Tibial nerve (tissue), 4 donors: ENCODE data around the gene BNC2. TPM values are rescaled to one million over a fixed set of nuclear protein-coding genes. Genes with fewer than 3 reads are reported as not detected.

Experiments used
- DNase-seq, 2 donors: peaks; one replicate each; pipeline ENCODE4 v3.0.0-alpha.2; 2019; ENCODE audit warnings: low spot score in 2 of 2
- H3K27ac ChIP-seq, 4 donors: fragments of 200-600 bp; sonication (generic) in 3 of 4; one replicate each; pipeline ENCODE4 v1.5.1; 2017 to 2019; ENCODE audit warnings: mild to moderate bottlenecking in 1 of 4
- H3K27me3 ChIP-seq, 2 donors: fragments of 200-600 bp; sonication (generic) in 1 of 2; one replicate each; pipeline versions ENCODE4 v1.5.1 to v1.6.0; 2017 to 2019
- H3K36me3 ChIP-seq, 3 donors: fragments of 200-600 bp; sonication (generic); one replicate each; pipeline ENCODE4 v1.5.1; 2018 to 2019
- H3K4me1 ChIP-seq, 4 donors: fragments of 200-600 bp; sonication (generic) in 3 of 4; one replicate each; pipeline ENCODE4 v1.5.1; 2017 to 2019
- H3K4me3 ChIP-seq, 4 donors: fragments of 200-600 bp; sonication (generic) in 3 of 4; one replicate each; pipeline ENCODE4 v1.5.1; 2017 to 2019; ENCODE audit warnings: mild to moderate bottlenecking in 1 of 4, moderate library complexity in 1 of 4
- H3K9me3 ChIP-seq, 4 donors: fragments of 200-600 bp; sonication (generic) in 3 of 4; one replicate each; pipeline ENCODE4 v1.5.1; 2017 to 2019
- EP300 ChIP-seq, 2 donors: sonication (generic); formaldehyde crosslinking; IDR thresholded peaks; one replicate each; pipeline ENCODE4 v1.6.1; 2017; ENCODE audit warnings: antibody characterized with exemption in 2 of 2, mild to moderate bottlenecking in 1 of 2
- POLR2A ChIP-seq, 2 donors: fragments of 450-650 bp; IDR thresholded peaks; one replicate each; pipeline ENCODE4 v1.6.1; 2017; ENCODE audit warnings: antibody characterized with exemption in 2 of 2, mild to moderate bottlenecking in 2 of 2, moderate library complexity in 2 of 2
- WGBS, 2 donors: methylation state at CpG; one replicate each; pipeline ENCODE4 v1.1.5; 2018; 5-methylcytosine and 5-hydroxymethylcytosine counted together
- total RNA-seq, 4 donors: library from RNA; depleted of rRNA; stranded (reverse); fragments of >200 nt; gene quantifications; one replicate each; pipeline ENCODE4 v1.1.0, GENCODE V29; 2016
- TF ChIP-seq, protein P1 (sequence below), 5 experiments: fragments of 200-600 bp in 3 of 5; fragments of 450-650 bp in 2 of 5; sonication (generic) in 3 of 5; IDR thresholded peaks; one replicate each; pipeline ENCODE4 v1.5.1; 2016 to 2019; ENCODE audit warnings: antibody characterized with exemption in 5 of 5, mild to moderate bottlenecking in 3 of 5, moderate library complexity in 2 of 5

Gene BNC2
- total RNA-seq, 4 donors from 2014 or later, result 69.9 to 89.6 (median 88.4) TPM

DNA sequence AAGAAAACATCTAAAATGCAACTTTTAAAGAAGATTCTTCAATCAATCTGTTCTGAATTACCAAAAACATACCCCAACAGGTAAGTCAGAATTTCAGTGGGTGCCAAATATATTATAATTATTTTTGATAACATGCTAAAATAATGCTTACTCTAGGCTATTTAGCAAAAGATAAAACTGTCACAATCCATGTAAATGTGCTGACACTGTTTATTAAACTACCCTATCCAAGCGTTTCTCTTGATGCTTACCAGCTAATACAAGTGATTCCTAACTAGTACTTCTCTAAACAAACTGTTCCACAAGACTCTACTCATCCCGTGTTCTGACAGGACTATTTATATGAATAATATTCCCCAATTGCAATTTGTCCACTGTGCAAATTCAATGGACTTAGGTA, 236.7 kb downstream of the BNC2 start:
- Histone ChIP-seq H3K27ac (no peak overlapping the region), H3K4me1 (peaks cover 0 to 3% (median 0%) of the 10 kb centered on the region in 4 donors), H3K27me3 (no peaks in the 10 kb centered on the region), H3K4me3 (no peak overlapping the region), H3K36me3 (no peaks in the 10 kb centered on the region), H3K9me3 (peaks cover 0 to under 1% (median 0%) of the 10 kb centered on the region in 4 donors)
- TF ChIP-seq POLR2A (IDR thresholded peaks at IDR 0.05), result no peak
- TF ChIP-seq, protein P1, sequence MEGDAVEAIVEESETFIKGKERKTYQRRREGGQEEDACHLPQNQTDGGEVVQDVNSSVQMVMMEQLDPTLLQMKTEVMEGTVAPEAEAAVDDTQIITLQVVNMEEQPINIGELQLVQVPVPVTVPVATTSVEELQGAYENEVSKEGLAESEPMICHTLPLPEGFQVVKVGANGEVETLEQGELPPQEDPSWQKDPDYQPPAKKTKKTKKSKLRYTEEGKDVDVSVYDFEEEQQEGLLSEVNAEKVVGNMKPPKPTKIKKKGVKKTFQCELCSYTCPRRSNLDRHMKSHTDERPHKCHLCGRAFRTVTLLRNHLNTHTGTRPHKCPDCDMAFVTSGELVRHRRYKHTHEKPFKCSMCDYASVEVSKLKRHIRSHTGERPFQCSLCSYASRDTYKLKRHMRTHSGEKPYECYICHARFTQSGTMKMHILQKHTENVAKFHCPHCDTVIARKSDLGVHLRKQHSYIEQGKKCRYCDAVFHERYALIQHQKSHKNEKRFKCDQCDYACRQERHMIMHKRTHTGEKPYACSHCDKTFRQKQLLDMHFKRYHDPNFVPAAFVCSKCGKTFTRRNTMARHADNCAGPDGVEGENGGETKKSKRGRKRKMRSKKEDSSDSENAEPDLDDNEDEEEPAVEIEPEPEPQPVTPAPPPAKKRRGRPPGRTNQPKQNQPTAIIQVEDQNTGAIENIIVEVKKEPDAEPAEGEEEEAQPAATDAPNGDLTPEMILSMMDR (IDR thresholded peaks at IDR 0.05), result no peak
- TF ChIP-seq EP300 (IDR thresholded peaks at IDR 0.05), result no peak
- DNase-seq, result no peak
- 70 to 75% methylated on average over 2 of the region's 2 CpGs for WGBS, 2 donors

DNA sequence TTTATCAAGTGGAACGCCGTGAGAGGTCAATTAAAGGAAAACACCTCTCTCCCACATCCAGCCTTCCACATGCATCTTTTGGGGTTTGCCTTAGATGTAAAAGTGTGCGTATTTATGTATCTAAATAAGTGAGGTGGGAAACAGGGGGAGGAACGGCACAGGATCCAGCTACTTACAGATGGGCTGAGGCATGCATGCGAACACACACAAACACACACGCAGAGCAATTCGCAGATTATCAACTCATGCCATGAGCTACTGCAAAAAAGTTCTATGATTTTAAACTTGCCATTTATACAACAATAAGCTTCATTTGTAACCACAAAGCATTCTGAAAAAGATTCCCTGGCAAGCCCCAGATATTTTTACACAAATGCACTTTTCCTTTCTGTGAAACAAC, 242.1 kb downstream of the BNC2 start:
- WGBS, 2 donors, result 46 to 68% methylated on average over 7 of the region's 7 CpGs

DNA sequence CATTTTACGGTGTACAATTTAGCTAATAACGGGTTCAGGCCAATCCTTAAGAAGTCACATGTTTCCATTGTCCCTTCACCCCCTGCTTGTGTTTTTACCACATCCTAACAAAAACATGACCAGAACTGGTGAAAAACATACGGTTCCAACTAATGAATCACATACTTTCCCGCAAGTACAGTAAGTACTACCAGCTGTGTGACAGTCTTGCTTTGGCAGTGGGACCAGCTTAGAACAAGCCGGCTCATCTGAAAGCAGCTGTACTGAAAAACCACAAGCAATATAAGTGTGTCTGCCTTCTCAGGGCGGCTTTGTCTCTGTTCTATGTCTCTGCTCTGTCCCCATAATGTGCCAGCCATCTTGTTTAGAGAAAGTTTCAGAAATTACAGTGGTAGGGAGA, 242.5 kb downstream of the BNC2 start:
- no peaks in the 10 kb centered on the region for H3K27me3 ChIP-seq
- H3K36me3 ChIP-seq, result no peaks in the 10 kb centered on the region
- H3K4me1 ChIP-seq, result peaks cover 0 to 43% (median 10%) of the 10 kb centered on the region in 4 donors
- TF ChIP-seq, protein P1 (IDR thresholded peaks at IDR 0.05), result no peak
- TF ChIP-seq POLR2A (IDR thresholded peaks at IDR 0.05), result no peak
- peak in 1 of 2 donors; percentile 94 for TF ChIP-seq EP300 (IDR thresholded peaks at IDR 0.05)
- 38 to 44% methylated on average over 6 of the region's 6 CpGs for WGBS, 2 donors
- DNase-seq, result peak in 1 of 2 donors; percentile 52
- H3K9me3 ChIP-seq, result no peaks in the 10 kb centered on the region
- H3K4me3 ChIP-seq, result no peak overlapping the region
- peak overlapping the region in 2 of 4 donors; percentile 54 to 62 for H3K27ac ChIP-seq

More for the DNA sequence above, 242.1 kb downstream of the BNC2 start:
- H3K4me3 ChIP-seq, result no peak overlapping the region
- H3K4me1 ChIP-seq, result peaks cover 0 to 43% (median 10%) of the 10 kb centered on the region in 4 donors
- no peaks in the 10 kb centered on the region for H3K36me3 ChIP-seq
- H3K27me3 ChIP-seq, result no peaks in the 10 kb centered on the region
- TF ChIP-seq POLR2A (IDR thresholded peaks at IDR 0.05) (no peak), EP300 (IDR thresholded peaks at IDR 0.05) (no peak)
- TF ChIP-seq, protein P1 (IDR thresholded peaks at IDR 0.05), result no peak
- H3K27ac ChIP-seq, result peak overlapping the region in 2 of 4 donors; percentile 54 to 62
- DNase-seq, result no peak
- no peaks in the 10 kb centered on the region for H3K9me3 ChIP-seq

DNA sequence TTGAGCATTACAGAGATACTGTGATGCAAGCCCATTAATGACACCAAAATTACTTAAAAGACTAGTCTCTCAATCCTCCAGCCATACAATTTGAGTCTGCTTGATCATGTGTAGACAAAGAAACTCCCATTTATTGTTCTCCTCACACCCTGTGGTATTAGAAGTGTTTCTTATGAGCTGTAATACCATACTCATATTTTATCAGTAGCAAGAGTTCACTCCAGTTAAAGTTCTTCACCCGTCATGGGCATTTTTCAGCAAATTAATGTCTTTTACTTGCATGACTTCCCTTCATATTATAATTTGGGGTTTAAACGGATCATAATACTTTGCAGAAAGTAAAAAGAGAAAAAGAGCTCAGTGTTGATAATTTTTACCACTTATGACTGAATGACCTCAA, 242.9 kb downstream of the BNC2 start:
- Histone ChIP-seq H3K27ac (peak overlapping the region in 2 of 4 donors; percentile 51 to 54), H3K4me3 (no peak overlapping the region), H3K4me1 (peaks cover 0 to 43% (median 10%) of the 10 kb centered on the region in 4 donors), H3K27me3 (no peaks in the 10 kb centered on the region), H3K36me3 (no peaks in the 10 kb centered on the region), H3K9me3 (no peaks in the 10 kb centered on the region)
- no peak for DNase-seq
- TF ChIP-seq EP300 (IDR thresholded peaks at IDR 0.05), result no peak
- TF ChIP-seq POLR2A (IDR thresholded peaks at IDR 0.05), result no peak
- TF ChIP-seq, protein P1 (IDR thresholded peaks at IDR 0.05), result no peak
- 52 to 68% methylated on average over 2 of the region's 2 CpGs for WGBS, 2 donors

DNA sequence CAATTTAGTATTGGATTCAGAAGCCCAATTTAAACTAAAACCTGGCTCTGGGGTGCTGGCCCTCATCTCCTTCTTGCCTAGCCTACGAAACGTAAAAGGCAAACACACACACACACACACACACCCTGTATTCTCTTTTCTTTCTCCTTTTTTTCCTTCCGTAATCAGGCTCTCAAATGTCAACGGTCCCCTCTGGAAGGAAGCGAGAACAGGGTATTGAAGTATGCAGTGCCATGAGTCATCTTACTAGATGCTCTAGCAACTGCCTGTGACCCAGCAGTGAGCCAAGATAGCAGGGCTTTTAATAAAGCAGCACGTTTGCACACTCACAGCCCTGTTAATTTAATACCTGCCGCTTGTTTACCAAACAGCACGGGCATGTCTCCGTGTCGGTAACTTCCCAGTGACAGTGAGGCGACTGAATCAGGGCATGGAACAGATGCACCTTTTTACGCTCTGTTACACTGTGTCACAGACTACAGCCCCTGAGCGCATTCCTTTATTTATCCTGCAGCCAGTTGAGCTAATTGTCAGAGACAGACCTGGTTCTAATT, 243.8 kb downstream of the BNC2 start:
- Histone ChIP-seq H3K27ac (peak overlapping the region in 1 of 4 donors; percentile 51), H3K4me3 (no peak overlapping the region), H3K27me3 (no peaks in the 10 kb centered on the region), H3K4me1 (peaks cover 0 to 43% (median 10%) of the 10 kb centered on the region in 4 donors), H3K36me3 (no peaks in the 10 kb centered on the region), H3K9me3 (no peaks in the 10 kb centered on the region)
- no peak for DNase-seq
- WGBS, 2 donors, result 41 to 43% methylated on average over 13 of the region's 13 CpGs
- TF ChIP-seq, protein P1 (IDR thresholded peaks at IDR 0.05), result no peak
- TF ChIP-seq EP300 (IDR thresholded peaks at IDR 0.05) (no peak), POLR2A (IDR thresholded peaks at IDR 0.05) (no peak)
